GM21619 (cell line): ENCODE data around the gene REV3L.

ENCODE experiments used
- ATAC-seq: cut with Tn5 transposase; IDR thresholded peaks from one replicate; pipeline ENCODE4 v1.9.1; 2021; ENCODE audit not compliant: unreplicated experiment

The REV3L gene

GRCh38 chr6:111428811-111429210 is 54.2 kb downstream of the REV3L start:
- no peak for ATAC-seq

- peak; percentile 69 for ATAC-seq
Observed at GRCh38 chr6:111427341-111428116, 55.5 kb downstream of the REV3L start.

DNA sequence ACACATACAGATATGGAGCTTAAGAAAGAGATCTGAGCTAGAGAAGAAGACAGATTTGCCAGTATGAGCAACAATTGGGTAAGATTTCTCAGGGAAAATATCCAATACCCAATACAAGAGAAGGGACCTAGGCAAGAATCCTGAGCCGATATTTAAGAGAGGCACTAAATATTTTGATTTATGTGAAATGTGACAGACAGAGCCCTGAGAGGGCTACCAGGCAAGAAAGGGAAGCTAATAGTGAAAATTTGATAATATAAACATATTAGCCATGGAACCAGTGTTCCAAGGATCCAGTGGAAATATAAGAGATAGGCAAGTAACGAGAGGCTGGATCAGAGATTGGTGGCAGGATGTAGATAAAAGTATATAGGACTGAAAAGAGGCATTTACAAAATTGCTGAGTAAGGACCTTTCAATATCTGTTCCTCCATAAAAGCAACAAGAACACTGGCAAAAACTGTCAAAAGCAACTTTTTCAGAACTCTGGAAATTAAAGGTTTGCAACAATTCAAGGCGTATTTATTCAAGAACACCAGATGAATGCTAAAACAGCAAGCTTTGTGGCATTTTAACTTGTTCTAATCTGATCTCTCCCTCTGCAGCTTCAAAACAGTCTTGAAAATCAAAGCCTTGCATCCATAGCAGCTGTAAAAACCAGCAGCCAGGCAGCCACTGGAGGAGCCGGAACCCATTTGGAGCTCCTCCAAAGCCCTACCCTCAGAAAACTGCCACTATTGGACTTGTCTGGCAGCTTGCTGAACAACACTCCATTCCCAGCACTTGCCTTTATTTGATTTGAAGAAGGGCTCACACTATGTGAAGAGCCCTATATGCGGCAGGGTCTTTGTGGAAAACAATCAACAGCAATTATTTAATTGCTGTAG is 58.8 kb downstream of the REV3L start:
- ATAC-seq, result no peak

GRCh38 chr6:111423055-111423633 is 59.9 kb downstream of the REV3L start:
- no peak for ATAC-seq

DNA sequence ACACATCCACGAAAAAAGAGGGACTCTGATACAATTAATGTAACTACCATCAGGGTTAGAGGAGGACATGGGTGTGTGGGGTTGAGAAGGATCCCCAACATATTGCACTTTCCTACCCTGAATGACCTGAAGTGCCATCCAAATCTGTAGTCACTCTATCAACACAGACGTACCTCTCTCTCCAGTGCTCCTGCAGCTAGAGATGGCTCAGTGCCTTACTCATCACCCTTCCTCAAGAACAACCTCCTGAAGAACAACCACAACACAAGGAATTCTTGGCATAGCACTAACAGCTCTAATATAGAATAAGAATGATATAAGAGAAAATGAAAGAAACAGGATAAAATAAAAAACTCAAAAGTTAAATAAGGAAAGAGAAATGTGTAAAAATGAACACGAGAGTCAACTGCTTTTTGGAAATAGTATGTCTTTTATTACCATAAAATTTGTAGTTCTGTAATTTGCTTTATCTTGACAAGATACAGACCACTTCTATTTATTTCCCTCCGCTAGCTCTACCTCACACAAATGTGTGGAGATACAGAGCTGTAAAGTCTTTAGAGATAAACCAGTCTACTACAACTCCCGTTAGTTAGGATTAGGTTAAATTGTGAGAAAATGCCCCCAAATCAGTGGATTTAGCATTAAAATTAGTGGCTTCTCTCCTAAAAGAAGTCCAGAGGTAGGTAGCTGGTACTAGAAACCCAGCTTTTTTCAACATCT is 63.9 kb downstream of the REV3L start:
- no peak for ATAC-seq

- ATAC-seq, result no peak
Observed at GRCh38 chr6:111417946-111418345, 65.1 kb downstream of the REV3L start.

DNA sequence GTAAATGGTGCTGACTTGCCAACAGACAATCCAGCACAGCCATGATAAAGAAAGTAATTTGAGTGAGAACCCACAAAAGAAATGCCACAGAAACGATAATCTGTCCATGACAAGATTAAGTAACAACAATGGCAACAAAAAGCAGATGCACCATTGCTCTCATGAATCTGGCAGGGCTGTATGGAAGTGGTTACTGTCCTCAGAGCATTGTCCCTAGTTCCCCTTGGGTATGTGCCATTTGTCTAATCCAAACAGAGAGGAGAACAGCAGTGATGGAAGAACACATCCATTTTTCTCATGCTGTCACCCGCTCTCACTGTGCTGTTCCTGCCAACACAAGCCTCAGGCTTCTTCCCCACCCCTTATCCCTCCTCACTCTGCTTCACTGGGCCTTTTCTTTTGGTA is 65.8 kb downstream of the REV3L start:
- no peak for ATAC-seq

- ATAC-seq, result no peak
Observed at GRCh38 chr6:111416529-111416928, 66.5 kb downstream of the REV3L start.

DNA sequence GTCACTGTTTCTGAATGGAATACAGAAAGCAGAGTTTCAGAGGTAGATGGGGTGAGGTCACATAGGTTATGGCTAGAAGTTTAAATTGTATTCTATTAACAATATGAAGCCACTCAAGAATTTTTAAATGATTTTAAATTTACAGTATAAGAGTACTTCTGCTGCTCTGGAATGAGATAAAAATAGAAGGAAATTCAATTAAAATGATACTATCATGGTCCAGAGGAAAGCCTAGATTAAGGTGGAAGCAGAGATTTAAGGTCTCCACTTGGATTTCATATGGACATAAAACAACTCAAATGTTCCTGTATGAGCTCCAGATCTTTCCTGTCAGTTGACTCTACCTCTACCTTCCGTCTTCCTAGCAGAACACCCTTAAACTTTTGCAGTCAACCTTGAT is 68.6 kb downstream of the REV3L start:
- ATAC-seq, result no peak

DNA sequence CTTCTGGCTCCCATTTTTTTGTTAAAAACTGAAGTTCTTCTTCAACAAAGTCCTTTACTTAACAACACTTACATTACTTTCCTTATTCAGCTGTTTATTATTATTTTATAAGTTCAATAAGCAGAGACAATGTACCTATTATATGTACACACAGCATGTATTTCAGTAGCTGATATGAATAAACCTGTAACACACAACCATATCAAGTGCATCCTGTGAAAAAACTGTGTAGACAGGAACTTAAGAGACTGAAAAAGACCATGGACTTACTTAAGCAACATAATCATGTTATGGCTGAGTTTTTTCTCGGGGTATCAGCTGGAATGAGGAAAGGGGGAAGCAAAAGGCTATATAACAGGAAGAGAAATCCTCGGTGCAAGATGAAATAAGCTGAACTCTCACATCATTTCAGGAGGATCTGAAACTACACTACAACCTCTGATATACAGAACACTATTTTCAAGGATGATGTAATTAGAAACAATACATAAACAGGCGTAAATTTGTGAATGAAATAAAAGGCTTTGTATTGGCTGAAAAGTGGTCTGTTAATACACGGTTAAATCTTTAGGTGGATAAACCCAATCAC is 70.9 kb downstream of the REV3L start:
- peak; percentile 55 for ATAC-seq

DNA sequence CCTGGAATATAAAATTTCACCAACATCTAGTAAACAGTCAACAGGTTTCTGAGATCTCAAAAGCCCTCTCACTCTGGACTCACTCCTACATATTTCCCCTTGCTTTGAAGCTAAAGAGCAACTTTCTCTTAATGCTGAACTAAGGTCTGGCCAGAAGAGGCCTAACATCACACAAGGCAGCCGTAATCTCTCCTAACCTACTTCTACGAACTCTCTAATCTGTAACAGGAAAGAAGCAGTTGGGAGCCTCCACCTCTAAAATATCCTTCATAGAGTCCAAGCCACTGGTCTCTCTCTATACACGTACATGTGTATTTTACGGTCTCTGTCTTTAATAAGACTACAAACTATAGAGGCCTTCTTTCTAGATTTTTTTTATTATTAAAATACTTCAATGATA is 72.0 kb downstream of the REV3L start:
- ATAC-seq, result no peak

DNA sequence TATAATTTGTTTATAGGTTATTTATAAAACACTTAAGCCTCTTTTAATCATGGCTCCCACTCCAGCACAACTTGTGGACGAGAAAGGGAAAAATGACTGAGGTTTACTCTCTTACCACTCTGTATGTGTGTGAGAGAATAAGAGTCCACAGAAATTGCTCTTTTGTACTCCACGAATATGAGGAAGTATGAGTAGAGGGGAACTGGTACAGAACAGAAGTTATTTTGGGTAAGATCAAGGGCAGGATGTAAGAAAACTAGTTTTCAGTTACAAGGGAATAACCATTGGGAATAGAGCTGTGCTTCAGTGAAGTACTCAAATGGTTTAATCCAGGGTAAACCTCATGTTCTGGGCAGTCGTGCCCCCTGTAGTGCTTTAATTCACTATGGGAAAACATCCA is 72.6 kb downstream of the REV3L start:
- ATAC-seq, result no peak

DNA sequence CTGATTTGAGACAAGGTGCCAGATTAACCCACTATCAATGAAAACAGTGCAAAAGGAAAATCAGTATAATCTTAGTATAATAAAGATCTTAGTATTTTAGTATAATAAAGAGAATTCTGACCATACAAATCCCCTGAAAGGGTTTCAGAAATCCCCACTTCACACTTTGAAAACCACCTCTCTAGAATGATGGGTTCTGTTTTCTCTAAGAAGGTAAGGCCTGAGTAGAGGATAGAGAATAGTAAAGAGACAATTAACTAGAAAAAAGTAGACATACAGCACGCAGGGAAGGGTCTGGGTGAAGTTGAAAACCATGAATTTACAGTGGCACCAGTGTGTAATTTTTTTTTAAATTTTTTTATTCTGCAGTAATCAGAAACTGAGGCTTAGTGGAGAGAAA is 73.6 kb downstream of the REV3L start:
- ATAC-seq, result no peak

DNA sequence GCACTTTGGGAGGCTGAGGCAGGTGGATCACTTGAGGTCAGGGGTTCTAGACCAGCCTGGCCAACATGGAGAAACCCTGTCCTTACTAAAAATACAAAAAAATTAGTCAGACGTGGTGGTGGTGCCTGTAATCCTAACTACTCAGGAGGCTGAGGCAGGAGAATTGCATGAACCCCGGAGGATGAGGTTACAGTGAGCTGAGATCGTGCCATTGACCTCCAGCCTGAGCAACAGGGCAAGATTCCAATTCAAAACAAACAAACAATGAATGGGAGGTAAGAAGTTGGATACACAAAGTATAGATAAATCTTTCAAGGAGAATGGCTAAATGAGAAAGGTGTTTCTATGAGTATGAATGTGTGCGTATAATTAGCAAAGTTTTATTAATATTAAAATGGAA is 75.3 kb downstream of the REV3L start:
- ATAC-seq, result no peak

DNA sequence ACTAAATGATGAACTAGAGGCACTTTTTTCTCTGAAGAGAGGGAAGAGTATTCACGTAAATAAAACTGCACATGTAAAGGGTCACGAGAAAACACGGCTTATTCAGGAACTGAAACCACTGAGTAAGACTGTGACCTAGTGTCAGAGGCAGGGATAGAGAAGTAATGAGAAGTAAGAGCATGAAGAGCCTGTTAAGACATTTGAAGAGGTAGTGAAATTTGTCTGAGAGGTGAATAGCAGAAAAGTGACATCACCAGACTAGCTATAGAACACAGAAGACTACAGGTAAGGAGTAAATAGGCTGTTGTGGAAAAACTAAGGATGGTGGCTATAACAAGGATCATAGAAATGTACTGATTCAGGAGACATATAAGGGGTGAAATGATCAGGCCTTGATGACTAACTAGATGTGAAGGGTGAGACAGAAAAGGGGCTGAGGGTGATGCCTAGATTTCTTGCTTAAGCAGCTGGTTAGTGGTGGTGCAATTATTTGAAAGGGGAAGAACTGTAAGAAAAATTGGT is 76.8 kb downstream of the REV3L start:
- ATAC-seq, result peak; percentile 99

DNA sequence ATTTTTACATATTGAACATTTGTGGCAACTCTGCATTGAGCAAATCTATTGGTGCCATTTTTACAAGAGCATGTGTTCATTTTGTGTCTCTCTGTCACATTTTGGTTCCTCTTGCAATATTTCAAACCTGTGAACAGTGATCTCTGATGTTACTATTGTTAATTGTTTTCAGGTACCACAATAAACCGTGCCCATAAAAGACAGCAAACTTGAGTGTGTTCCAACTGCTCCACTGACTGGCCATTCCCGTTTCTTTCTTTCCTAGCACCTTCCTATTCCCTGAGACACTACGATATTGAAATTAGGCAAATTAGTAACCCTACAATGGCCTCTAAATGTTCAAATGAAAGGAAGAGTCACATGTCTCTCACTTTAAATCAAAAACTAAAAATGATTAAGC is 79.6 kb downstream of the REV3L start:
- no peak for ATAC-seq

DNA sequence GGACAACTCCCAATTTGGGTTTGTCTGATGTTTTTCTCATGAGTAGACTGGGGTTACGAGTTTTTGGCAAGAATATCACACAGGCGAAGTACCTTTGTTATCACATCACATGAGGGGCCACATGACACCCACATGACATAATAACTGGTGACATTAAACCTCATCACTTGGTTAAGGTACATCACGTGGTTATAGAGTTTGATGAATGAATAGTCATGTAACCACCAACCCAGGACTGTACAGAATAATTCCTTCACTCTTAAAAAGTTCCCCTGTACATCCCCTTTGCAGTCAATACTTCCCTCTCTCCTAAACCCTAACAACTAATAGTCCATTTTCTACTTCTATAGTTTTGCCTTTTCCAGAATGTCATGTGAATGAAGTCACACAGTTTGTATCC is 83.4 kb downstream of the REV3L start:
- no peak for ATAC-seq

- no peak for ATAC-seq
Observed at GRCh38 chr6:111388681-111389080, 94.3 kb downstream of the REV3L start.

DNA sequence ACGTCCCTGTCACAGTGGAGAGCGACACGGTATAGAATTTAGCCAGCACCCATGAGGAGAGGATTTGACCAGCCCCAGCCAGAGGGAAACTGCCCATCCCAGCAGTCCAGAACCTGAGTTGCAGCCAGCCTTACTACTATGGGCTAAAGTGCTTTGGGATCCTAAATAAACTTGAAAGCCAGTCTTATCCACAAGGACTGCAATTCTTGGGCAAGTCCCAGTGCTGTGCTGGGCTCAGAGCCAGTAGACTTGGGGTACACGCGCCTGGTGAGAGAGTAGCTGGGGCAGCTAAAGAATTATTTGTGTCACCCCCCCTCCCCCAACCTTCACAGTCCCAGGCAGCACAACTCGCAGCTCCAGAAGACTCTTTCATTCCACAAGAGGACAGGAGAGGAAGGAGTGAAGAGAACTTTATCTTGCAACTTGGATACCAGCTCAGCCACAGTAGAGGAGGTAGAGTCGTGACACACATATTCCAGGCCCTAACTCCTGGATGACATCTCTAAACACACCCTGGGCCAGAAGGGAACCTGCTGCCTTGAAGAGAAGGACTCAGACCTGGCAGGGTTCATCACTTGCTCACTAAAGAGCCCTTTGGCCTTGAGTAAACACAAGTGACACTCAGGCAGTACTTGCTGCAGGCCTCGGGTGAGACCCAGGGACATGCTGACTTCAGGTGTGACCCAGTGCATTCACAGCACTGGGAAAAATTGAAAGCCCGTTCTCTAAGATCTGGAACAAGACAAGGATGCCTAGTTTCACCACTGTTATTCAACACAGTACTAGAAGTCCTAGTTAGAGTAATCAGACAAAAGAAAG is 100.3 kb downstream of the REV3L start:
- ATAC-seq, result no peak

- no peak for ATAC-seq
Observed at GRCh38 chr6:111381728-111382127, 101.3 kb downstream of the REV3L start.
